CD4-positive, CD25-positive, alpha-beta regulatory T cell (primary cell): Measurements from ENCODE around the gene KAT2A. TPM values are rescaled to one million over a fixed set of nuclear protein-coding genes. Genes with fewer than 3 reads are reported as not detected.

Source experiments
- ATAC-seq, 2 donors: fragments of 150-1000 bp; cut with Tn5 transposase; one replicate each; pipeline ENCODE4 v1.10.0; 2021; ENCODE audit warnings: low read depth in 2 of 2, moderate number of reproducible peaks in 2 of 2, moderate library complexity in 1 of 2
- DNase-seq, 3 donors: peaks; one replicate each; pipeline versions ENCODE4 v3.0.0 to v3.0.0-alpha.2; 2012 to 2022; ENCODE audit warnings: mixed read lengths in 1 of 3
- H3K27ac ChIP-seq: one replicate; pipeline ENCODE4 v1.7.0; 2013; ENCODE audit warnings: mild to moderate bottlenecking, low read length; ENCODE audit not compliant: insufficient read depth, poor library complexity, severe bottlenecking
- H3K27me3 ChIP-seq: one replicate; pipeline ENCODE4 v1.7.0; 2013; ENCODE audit warnings: low read length; ENCODE audit not compliant: control insufficient read depth, insufficient read depth
- H3K36me3 ChIP-seq: one replicate; pipeline ENCODE4 v1.7.0; 2013; ENCODE audit warnings: mild to moderate bottlenecking, low read length, moderate library complexity; ENCODE audit not compliant: control insufficient read depth, insufficient read depth
- H3K4me1 ChIP-seq: 2 replicates; pipeline ENCODE4 v1.7.0; 2013; ENCODE audit warnings: mild to moderate bottlenecking, low read length; ENCODE audit not compliant: insufficient read depth, control insufficient read depth, poor library complexity, severe bottlenecking
- H3K4me3 ChIP-seq: one replicate; pipeline ENCODE4 v1.7.0; 2013; ENCODE audit warnings: low read depth, mild to moderate bottlenecking, low read length, moderate library complexity
- H3K9me3 ChIP-seq, 2 experiments: 1 replicate in 1 of 2; 2 replicates in 1 of 2; pipeline ENCODE4 v1.7.0; 2013; ENCODE audit warnings: low read length in 2 of 2, mild to moderate bottlenecking in 1 of 2, moderate library complexity in 1 of 2; ENCODE audit not compliant: control insufficient read depth in 2 of 2
- H3K27ac Mint-ChIP-seq, 3 donors: one replicate each; pipeline ENCODE4 v1.8.0; 2020 to 2022; ENCODE audit warnings: mild to moderate bottlenecking in 3 of 3, mixed read lengths in 3 of 3, moderate library complexity in 2 of 3
- H3K27me3 Mint-ChIP-seq: one replicate; pipeline ENCODE4 v1.8.0; 2022; ENCODE audit warnings: mild to moderate bottlenecking, mixed read lengths
- H3K36me3 Mint-ChIP-seq: one replicate; pipeline ENCODE4 v1.8.0; 2020; ENCODE audit warnings: mixed read lengths
- H3K4me1 Mint-ChIP-seq, 4 donors: one replicate each; pipeline ENCODE4 v1.8.0; 2020 to 2022; ENCODE audit warnings: mixed read lengths in 4 of 4, mild to moderate bottlenecking in 1 of 4
- H3K4me3 Mint-ChIP-seq, 4 donors: one replicate each; pipeline ENCODE4 v1.8.0; 2020 to 2022; ENCODE audit warnings: mild to moderate bottlenecking in 4 of 4, mixed read lengths in 4 of 4, moderate library complexity in 3 of 4
- H3K9me3 Mint-ChIP-seq, 7 donors: one replicate each; pipeline ENCODE4 v1.8.0; 2020 to 2022; ENCODE audit warnings: mixed read lengths in 7 of 7, mild to moderate bottlenecking in 3 of 7, moderate library complexity in 2 of 7
- polyA plus RNA-seq, 4 donors: library from polyadenylated mRNA; unstranded; fragments of 300-500 nt; fragmentation: Illumina TruSeq; gene quantifications; one replicate each; pipeline ENCODE4 v1.2.3, GENCODE V29; 2021
- total RNA-seq: library from RNA; stranded (reverse); gene quantifications from one replicate; pipeline ENCODE4 v1.2.3, GENCODE V29; 2022

Gene KAT2A
- total and polyA plus RNA-seq, 5 donors from 2014 or later: 2.5 to 26.5 (median 4.8) TPM

GRCh38 chr17:42092939-42093338 is 28.2 kb downstream of the KAT2A start:
- Mint-ChIP-seq H3K4me1 (peaks cover 0 to 6% (median under 1%) of the 10 kb centered on the region in 4 donors), H3K36me3 (no peaks in the 10 kb centered on the region), H3K9me3 (peaks cover 0 to 1% (median 0%) of the 10 kb centered on the region in 7 donors), H3K27me3 (peaks cover 27% of the 10 kb centered on the region), H3K27ac (no peak overlapping the region), H3K4me3 (no peak overlapping the region)
- no peak overlapping the region for H3K4me3 ChIP-seq
- H3K27me3 ChIP-seq: peaks cover 9% of the 10 kb centered on the region
- DNase-seq (no peak), ATAC-seq (no peak)
- H3K36me3 ChIP-seq: no peaks in the 10 kb centered on the region
- H3K9me3 ChIP-seq: no peaks in the 10 kb centered on the region
- no peak overlapping the region for H3K27ac ChIP-seq
- H3K4me1 ChIP-seq: peaks cover 4% of the 10 kb centered on the region

- H3K27ac Mint-ChIP-seq: peak overlapping the region in 2 of 3 donors; percentile 11 to 49
- H3K4me1 Mint-ChIP-seq: no peaks in the 10 kb centered on the region
- H3K27ac ChIP-seq: no peak overlapping the region
- peaks cover 0 to 1% (median 0%) of the 10 kb centered on the region in 7 donors for H3K9me3 Mint-ChIP-seq
- H3K4me3 ChIP-seq: no peak overlapping the region
- H3K27me3 Mint-ChIP-seq: peaks cover 18% of the 10 kb centered on the region
- no peak for DNase-seq
- no peaks in the 10 kb centered on the region for H3K4me1 ChIP-seq
- no peak overlapping the region for H3K4me3 Mint-ChIP-seq
- no peaks in the 10 kb centered on the region for H3K36me3 ChIP-seq
- no peaks in the 10 kb centered on the region for H3K9me3 ChIP-seq
- ATAC-seq: no peak
- H3K36me3 Mint-ChIP-seq: no peaks in the 10 kb centered on the region
- H3K27me3 ChIP-seq: peaks cover 4% of the 10 kb centered on the region
These were observed 30.0 kb downstream of the KAT2A start for GRCh38 chr17:42090964-42091790.

- H3K9me3 ChIP-seq: no peaks in the 10 kb centered on the region
- no peak overlapping the region for H3K4me3 ChIP-seq
- peaks cover 4% of the 10 kb centered on the region for H3K27me3 ChIP-seq
- H3K4me1 ChIP-seq: no peaks in the 10 kb centered on the region
- H3K27ac Mint-ChIP-seq: no peak overlapping the region
- H3K36me3 Mint-ChIP-seq: no peaks in the 10 kb centered on the region
- no peak overlapping the region for H3K4me3 Mint-ChIP-seq
- H3K9me3 Mint-ChIP-seq: peaks cover 0 to 1% (median 0%) of the 10 kb centered on the region in 7 donors
- no peak overlapping the region for H3K27ac ChIP-seq
- H3K27me3 Mint-ChIP-seq: peaks cover 14% of the 10 kb centered on the region
- DNase-seq (no peak), ATAC-seq (no peak)
- no peaks in the 10 kb centered on the region for H3K4me1 Mint-ChIP-seq
- no peaks in the 10 kb centered on the region for H3K36me3 ChIP-seq
These were observed 32.4 kb downstream of the KAT2A start for GRCh38 chr17:42088736-42089135.

DNA sequence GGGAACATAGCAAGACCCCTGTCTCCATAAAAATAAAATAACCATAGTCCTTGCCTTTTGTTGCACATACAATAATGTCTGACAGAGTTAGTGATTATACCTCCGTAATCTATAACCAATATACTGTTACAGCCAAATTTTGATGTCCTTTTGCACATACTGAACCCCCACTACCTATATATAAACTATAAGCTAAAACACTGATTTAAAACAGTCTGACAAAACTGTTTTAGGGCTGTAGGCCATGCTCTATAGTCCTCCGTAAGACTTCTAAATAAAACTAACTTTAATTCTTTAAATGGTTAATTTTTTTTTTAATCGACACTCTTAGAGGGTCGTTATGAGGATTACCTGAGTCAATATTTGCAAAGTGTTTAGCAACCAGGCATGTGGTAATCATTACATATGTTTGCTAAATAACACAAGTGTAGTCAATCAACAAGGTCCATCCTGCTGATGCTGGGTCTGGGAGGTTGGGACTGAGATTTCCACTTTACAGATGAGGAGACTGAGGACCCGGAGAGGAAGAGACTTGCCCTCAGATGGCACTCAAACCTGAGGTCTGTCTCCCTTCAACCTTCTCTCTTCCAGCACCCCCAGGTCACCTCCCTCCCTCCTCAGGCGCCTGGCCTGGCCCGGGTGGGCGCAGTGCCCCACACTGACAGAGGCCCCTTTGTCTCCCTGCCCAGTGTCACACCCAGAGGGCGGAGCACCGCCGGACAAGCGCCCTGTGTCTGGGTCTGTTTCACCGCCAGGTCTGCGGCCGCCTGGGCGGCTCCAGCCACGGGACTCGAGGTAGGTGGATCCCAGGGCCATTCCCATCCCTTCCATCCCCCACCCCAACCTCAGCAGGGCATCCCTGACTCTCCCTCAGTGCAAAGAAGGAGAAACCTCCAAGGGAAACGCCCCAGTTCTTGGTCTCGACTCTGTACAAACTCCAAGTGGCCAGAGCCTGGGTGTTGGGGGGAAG is 33.1 kb downstream of the KAT2A start:
- no peak for ATAC-seq
- no peak overlapping the region for H3K4me3 ChIP-seq
- no peak overlapping the region for H3K27ac ChIP-seq
- H3K9me3 ChIP-seq: no peaks in the 10 kb centered on the region
- H3K27ac Mint-ChIP-seq: no peak overlapping the region
- H3K4me1 ChIP-seq: no peaks in the 10 kb centered on the region
- H3K36me3 ChIP-seq: no peaks in the 10 kb centered on the region
- H3K9me3 Mint-ChIP-seq: peaks cover 0 to 1% (median 0%) of the 10 kb centered on the region in 7 donors
- H3K27me3 Mint-ChIP-seq: peaks cover 14% of the 10 kb centered on the region
- DNase-seq: no peak
- no peak overlapping the region for H3K4me3 Mint-ChIP-seq
- H3K36me3 Mint-ChIP-seq: no peaks in the 10 kb centered on the region
- no peaks in the 10 kb centered on the region for H3K4me1 Mint-ChIP-seq
- H3K27me3 ChIP-seq: peaks cover 4% of the 10 kb centered on the region

DNA sequence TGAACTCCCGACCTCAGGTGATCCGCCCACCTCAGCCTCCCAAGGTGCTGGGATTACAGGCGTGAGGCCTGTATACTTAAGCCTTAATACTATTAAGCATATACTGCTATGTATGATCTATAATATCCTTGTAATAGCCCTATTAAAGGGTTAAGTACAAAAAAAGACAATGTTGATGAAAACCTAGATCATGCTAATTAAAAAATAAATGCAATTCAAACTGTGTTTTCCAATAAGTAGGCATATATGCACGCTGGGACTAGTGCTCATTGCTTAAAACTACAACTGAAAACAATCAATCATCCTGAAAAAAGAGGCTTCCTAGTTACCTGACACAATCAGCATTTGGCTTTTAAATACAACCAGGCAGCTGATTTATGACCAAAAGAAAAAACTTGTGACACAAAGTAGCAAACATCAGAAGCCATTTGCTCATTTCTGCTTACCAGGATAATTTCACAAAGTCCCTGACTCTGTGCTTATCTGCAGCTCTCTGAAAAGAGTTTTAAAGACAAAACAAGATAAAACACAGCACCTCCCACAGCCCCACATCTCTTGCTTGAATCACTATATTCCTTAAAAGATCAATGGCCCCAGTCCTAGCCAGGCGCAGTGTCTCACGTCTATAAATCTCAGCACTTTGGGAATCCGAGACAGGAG is 34.0 kb downstream of the KAT2A start:
- Histone ChIP-seq H3K9me3 (no peaks in the 10 kb centered on the region), H3K4me3 (no peak overlapping the region), H3K27me3 (peaks cover 4% of the 10 kb centered on the region), H3K4me1 (no peaks in the 10 kb centered on the region), H3K36me3 (no peaks in the 10 kb centered on the region), H3K27ac (no peak overlapping the region)
- Mint-ChIP-seq H3K27me3 (peaks cover 14% of the 10 kb centered on the region), H3K9me3 (peaks cover 0 to under 1% (median 0%) of the 10 kb centered on the region in 7 donors), H3K27ac (no peak overlapping the region), H3K4me3 (no peak overlapping the region), H3K36me3 (no peaks in the 10 kb centered on the region), H3K4me1 (no peaks in the 10 kb centered on the region)
- DNase-seq (no peak), ATAC-seq (no peak)

GRCh38 chr17:42081516-42082129 is 39.5 kb downstream of the KAT2A start:
- H3K27me3 ChIP-seq: no peaks in the 10 kb centered on the region
- H3K27me3 Mint-ChIP-seq: peaks cover 13% of the 10 kb centered on the region
- no peaks in the 10 kb centered on the region for H3K9me3 ChIP-seq
- H3K36me3 Mint-ChIP-seq: no peaks in the 10 kb centered on the region
- DNase-seq: no peak
- no peak overlapping the region for H3K27ac ChIP-seq
- no peak overlapping the region for H3K27ac Mint-ChIP-seq
- no peaks in the 10 kb centered on the region for H3K9me3 Mint-ChIP-seq
- no peaks in the 10 kb centered on the region for H3K4me1 Mint-ChIP-seq
- no peak overlapping the region for H3K4me3 ChIP-seq
- H3K4me1 ChIP-seq: no peaks in the 10 kb centered on the region
- H3K4me3 Mint-ChIP-seq: no peak overlapping the region
- ATAC-seq: no peak
- H3K36me3 ChIP-seq: no peaks in the 10 kb centered on the region

GRCh38 chr17:42079541-42079940 is 41.6 kb downstream of the KAT2A start:
- Mint-ChIP-seq H3K27me3 (peaks cover 14% of the 10 kb centered on the region), H3K27ac (no peak overlapping the region), H3K4me3 (no peak overlapping the region), H3K36me3 (no peaks in the 10 kb centered on the region), H3K9me3 (no peaks in the 10 kb centered on the region), H3K4me1 (no peaks in the 10 kb centered on the region)
- Histone ChIP-seq H3K4me1 (no peaks in the 10 kb centered on the region), H3K36me3 (no peaks in the 10 kb centered on the region), H3K9me3 (no peaks in the 10 kb centered on the region), H3K27ac (no peak overlapping the region), H3K4me3 (no peak overlapping the region), H3K27me3 (no peaks in the 10 kb centered on the region)
- DNase-seq (no peak), ATAC-seq (no peak)
